ENCODE data around the gene CDCA7L. TPM values are rescaled to one million over a fixed set of nuclear protein-coding genes. Genes with fewer than 3 reads are reported as not detected.

Gene CDCA7L
- total RNA-seq, 4 donors from 2014 or later: 0.88 to 6.7 (median 1.8) TPM

- no peaks in the 10 kb centered on the region for H3K36me3 ChIP-seq
- ATAC-seq (no peak), DNase-seq (no peak)
- in situ Hi-C loops (cut with MboI; ENCODE audit: low sequenced_read_pairs in 4 of 4) (no loop called here), intact Hi-C loops (cut with DNase I; ENCODE audit: low total_unique reads) (no loop called here)
- H3K27me3 ChIP-seq: no peaks in the 10 kb centered on the region
- no peaks in the 10 kb centered on the region for H3K9me3 ChIP-seq
- no peak for TF ChIP-seq POLR2A (IDR thresholded peaks at IDR 0.05)
- TF ChIP-seq, protein P1, sequence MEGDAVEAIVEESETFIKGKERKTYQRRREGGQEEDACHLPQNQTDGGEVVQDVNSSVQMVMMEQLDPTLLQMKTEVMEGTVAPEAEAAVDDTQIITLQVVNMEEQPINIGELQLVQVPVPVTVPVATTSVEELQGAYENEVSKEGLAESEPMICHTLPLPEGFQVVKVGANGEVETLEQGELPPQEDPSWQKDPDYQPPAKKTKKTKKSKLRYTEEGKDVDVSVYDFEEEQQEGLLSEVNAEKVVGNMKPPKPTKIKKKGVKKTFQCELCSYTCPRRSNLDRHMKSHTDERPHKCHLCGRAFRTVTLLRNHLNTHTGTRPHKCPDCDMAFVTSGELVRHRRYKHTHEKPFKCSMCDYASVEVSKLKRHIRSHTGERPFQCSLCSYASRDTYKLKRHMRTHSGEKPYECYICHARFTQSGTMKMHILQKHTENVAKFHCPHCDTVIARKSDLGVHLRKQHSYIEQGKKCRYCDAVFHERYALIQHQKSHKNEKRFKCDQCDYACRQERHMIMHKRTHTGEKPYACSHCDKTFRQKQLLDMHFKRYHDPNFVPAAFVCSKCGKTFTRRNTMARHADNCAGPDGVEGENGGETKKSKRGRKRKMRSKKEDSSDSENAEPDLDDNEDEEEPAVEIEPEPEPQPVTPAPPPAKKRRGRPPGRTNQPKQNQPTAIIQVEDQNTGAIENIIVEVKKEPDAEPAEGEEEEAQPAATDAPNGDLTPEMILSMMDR (IDR thresholded peaks at IDR 0.05 in 4 of 5, conservative IDR thresholded peaks at IDR 0.05 in 1 of 5): no peak
- H3K27ac ChIP-seq: no peak overlapping the region
- peaks cover 9 to 12% of the 10 kb centered on the region in 2 donors for H3K4me1 ChIP-seq
- H3K4me3 ChIP-seq: no peak overlapping the region
These were observed 2.7 kb downstream of the CDCA7L start for GRCh38 chr7:21942955-21943354.

- TF ChIP-seq POLR2A (IDR thresholded peaks at IDR 0.05): no peak
- TF ChIP-seq, protein P1 (IDR thresholded peaks at IDR 0.05 in 4 of 5, conservative IDR thresholded peaks at IDR 0.05 in 1 of 5): no peak
- Histone ChIP-seq H3K36me3 (no peaks in the 10 kb centered on the region), H3K4me1 (peaks cover 9 to 12% of the 10 kb centered on the region in 2 donors), H3K27ac (no peak overlapping the region), H3K27me3 (no peaks in the 10 kb centered on the region), H3K4me3 (no peak overlapping the region), H3K9me3 (no peaks in the 10 kb centered on the region)
- in situ Hi-C loops (cut with MboI; ENCODE audit: low sequenced_read_pairs in 4 of 4): no loop called here
- DNase-seq (no peak), ATAC-seq (no peak)
- intact Hi-C loops (cut with DNase I; ENCODE audit: low total_unique reads): no loop called here
These were observed 4.0 kb downstream of the CDCA7L start for GRCh38 chr7:21941611-21942141.

- DNase-seq (no peak), ATAC-seq (no peak)
- Histone ChIP-seq H3K9me3 (no peaks in the 10 kb centered on the region), H3K27ac (no peak overlapping the region), H3K4me1 (peaks cover 9 to 12% of the 10 kb centered on the region in 2 donors), H3K4me3 (no peak overlapping the region), H3K27me3 (no peaks in the 10 kb centered on the region), H3K36me3 (no peaks in the 10 kb centered on the region)
- in situ Hi-C loops (cut with MboI; ENCODE audit: low sequenced_read_pairs in 4 of 4): no loop called here
- no peak for TF ChIP-seq POLR2A (IDR thresholded peaks at IDR 0.05)
- TF ChIP-seq, protein P1 (IDR thresholded peaks at IDR 0.05 in 4 of 5, conservative IDR thresholded peaks at IDR 0.05 in 1 of 5): no peak
- intact Hi-C loops (cut with DNase I; ENCODE audit: low total_unique reads): no loop called here
These were observed 5.8 kb downstream of the CDCA7L start for GRCh38 chr7:21939858-21940372.

- no peak for ATAC-seq
- no peak for TF ChIP-seq POLR2A (IDR thresholded peaks at IDR 0.05)
- TF ChIP-seq, protein P1 (IDR thresholded peaks at IDR 0.05 in 4 of 5, conservative IDR thresholded peaks at IDR 0.05 in 1 of 5): no peak
- intact Hi-C loops (cut with DNase I; ENCODE audit: low total_unique reads): no loop called here
These were observed 6.4 kb downstream of the CDCA7L start for GRCh38 chr7:21939136-21939857.

More at GRCh38 chr7:21939136-21939857, 6.4 kb downstream of the CDCA7L start:
- Histone ChIP-seq H3K4me3 (no peak overlapping the region), H3K27ac (no peak overlapping the region), H3K36me3 (no peaks in the 10 kb centered on the region), H3K9me3 (no peaks in the 10 kb centered on the region), H3K4me1 (peaks cover 9 to 12% of the 10 kb centered on the region in 2 donors), H3K27me3 (no peaks in the 10 kb centered on the region)
- no peak for DNase-seq
- in situ Hi-C loops (cut with MboI; ENCODE audit: low sequenced_read_pairs in 4 of 4): no loop called here

Data from gastrocnemius medialis (tissue), 4 donors.